H1 (cell line): Measurements from ENCODE around the gene MRGPRX2. TPM values are rescaled to one million over a fixed set of nuclear protein-coding genes. Genes with fewer than 3 reads are reported as not detected.

Experiments used
- CTCF ChIA-PET: fragments of 300-600 bp; sonication (Branson Sonifier 250); formaldehyde crosslinking; loops from one replicate; lab custom pipeline; 2021; ENCODE audit not compliant: partially characterized antibody; lab: Charles Lee
- POLR2A ChIA-PET: fragments of 300-600 bp; sonication (Branson Sonifier 250); formaldehyde crosslinking; loops from one replicate; lab custom pipeline; 2021; ENCODE audit warnings: inconsistent platforms; ENCODE audit not compliant: partially characterized antibody; lab: Charles Lee
- DNase-seq, 2 experiments: peaks; one replicate each; pipeline versions ENCODE4 v3.0.0 to v3.0.0-alpha.2; 2010 to 2022; ENCODE audit warnings: low spot score in 2 of 2, low read depth in 1 of 2, mixed read lengths in 1 of 2
- FAIRE-seq: peaks from 2 replicates; lab custom pipeline; 2011; peaks lifted over from hg19 to GRCh38; lab: Jason Lieb, UNC
- H2AFZ ChIP-seq: 2 replicates; pipeline ENCODE4 v1.8.1; 2012; ENCODE audit warnings: low read length, inconsistent platforms
- H2AK5ac ChIP-seq: 2 replicates; pipeline ENCODE4 v1.6.1; 2013; ENCODE audit warnings: low read depth, low read length
- H2BK120ac ChIP-seq: replicated peaks from 2 replicates; pipeline ENCODE3; 2013; ENCODE audit warnings: low read depth, low read length, inconsistent platforms
- H2BK12ac ChIP-seq: 2 replicates; pipeline ENCODE4 v1.6.1; 2013; ENCODE audit warnings: low read depth, low read length
- H2BK15ac ChIP-seq: 2 replicates; pipeline ENCODE4 v1.6.1; 2013; ENCODE audit warnings: low read length
- H2BK20ac ChIP-seq: 2 replicates; pipeline ENCODE4 v1.6.1; 2013; ENCODE audit warnings: low read length
- H2BK5ac ChIP-seq: 2 replicates; pipeline ENCODE4 v1.6.1; 2013; ENCODE audit warnings: low read depth, low read length
- H3K14ac ChIP-seq: 2 replicates; pipeline ENCODE4 v1.6.1; 2013; ENCODE audit warnings: inconsistent platforms; ENCODE audit not compliant: insufficient read length
- H3K18ac ChIP-seq: 2 replicates; pipeline ENCODE4 v1.6.1; 2013; ENCODE audit warnings: low read length; ENCODE audit errors: extremely low read depth
- H3K23ac ChIP-seq: 2 replicates; pipeline ENCODE4 v1.6.1; 2013; ENCODE audit warnings: inconsistent platforms; ENCODE audit not compliant: insufficient read length
- H3K23me2 ChIP-seq: 2 replicates; pipeline ENCODE4 v1.6.1; 2013; ENCODE audit warnings: low read depth, low read length
- H3K27ac ChIP-seq: 2 replicates; pipeline ENCODE4 v1.6.1; 2011; ENCODE audit warnings: low read depth, low read length, inconsistent platforms
- H3K27me3 ChIP-seq, 4 experiments: replicated peaks in 1 of 4; 1 replicate in 1 of 4; 2 replicates in 3 of 4; pipeline versions ENCODE4 v1.6.1 to v1.8.1; 2011 to 2013; ENCODE audit warnings: low read length in 3 of 4, mild to moderate bottlenecking in 3 of 4, inconsistent platforms in 2 of 4, mixed read lengths in 2 of 4, moderate library complexity in 1 of 4; ENCODE audit not compliant: control insufficient read depth in 3 of 4, insufficient read depth in 3 of 4; ENCODE audit errors: extremely low read depth in 1 of 4
- H3K36me3 ChIP-seq, 4 experiments: 2 replicates each; pipeline versions ENCODE4 v1.6.1 to v1.8.1; 2011 to 2013; ENCODE audit warnings: mild to moderate bottlenecking in 4 of 4, low read length in 3 of 4, moderate library complexity in 2 of 4, control low read depth in 1 of 4, inconsistent platforms in 1 of 4; ENCODE audit not compliant: insufficient read depth in 4 of 4, control insufficient read depth in 2 of 4
- H3K4ac ChIP-seq: replicated peaks from 2 replicates; pipeline ENCODE3; 2013; ENCODE audit warnings: low read length, low read depth, mixed read lengths, inconsistent platforms; ENCODE audit not compliant: insufficient read length
- H3K4me1 ChIP-seq, 4 experiments: replicated peaks in 1 of 4; 1 replicate in 1 of 4; 2 replicates in 3 of 4; pipeline versions ENCODE4 v1.6.1 to v1.8.1; 2011 to 2013; ENCODE audit warnings: low read length in 3 of 4, inconsistent platforms in 2 of 4, mixed read lengths in 1 of 4; ENCODE audit not compliant: insufficient read depth in 4 of 4, control insufficient read depth in 3 of 4
- H3K4me2 ChIP-seq, 2 experiments: 2 replicates each; pipeline versions ENCODE4 v1.6.1 to v1.8.1; 2011 to 2013; ENCODE audit warnings: low read depth in 2 of 2, low read length in 2 of 2, control low read depth in 1 of 2, inconsistent platforms in 1 of 2, mild to moderate bottlenecking in 1 of 2; ENCODE audit not compliant: insufficient read depth in 1 of 2
- H3K4me3 ChIP-seq, 4 experiments: fragments of 200-600, 300-600 bp in 1 of 4; sonication (generic), shearing (Covaris generic), sonication (Bioruptor Twin) in 1 of 4; 2 replicates each; pipeline versions ENCODE4 v1.5.1 to v1.8.1; 2011 to 2016; ENCODE audit warnings: low read length in 4 of 4, low read depth in 3 of 4, control low read depth in 2 of 4, inconsistent platforms in 2 of 4, mild to moderate bottlenecking in 2 of 4, mixed read lengths in 1 of 4, moderate library complexity in 1 of 4; ENCODE audit not compliant: insufficient read depth in 2 of 4; ENCODE audit errors: extremely low read depth in 1 of 4
- H3K56ac ChIP-seq: replicated peaks from 2 replicates; pipeline ENCODE3; 2013; ENCODE audit warnings: low read depth, mild to moderate bottlenecking, mixed read lengths, low read length, inconsistent platforms; ENCODE audit not compliant: insufficient read length
- H3K79me1 ChIP-seq: 2 replicates; pipeline ENCODE4 v1.6.1; 2013; ENCODE audit warnings: low read depth, low read length, control low read depth
- H3K79me2 ChIP-seq, 2 experiments: 2 replicates each; pipeline versions ENCODE4 v1.6.1 to v1.8.1; 2012 to 2013; ENCODE audit warnings: low read length in 2 of 2, mild to moderate bottlenecking in 2 of 2, inconsistent platforms in 1 of 2; ENCODE audit not compliant: insufficient read depth in 2 of 2, control insufficient read depth in 1 of 2
- H3K9ac ChIP-seq, 4 experiments: replicated peaks in 1 of 4; 1 replicate in 1 of 4; 2 replicates in 3 of 4; pipeline versions ENCODE4 v1.6.1 to v1.8.1; 2011 to 2013; ENCODE audit warnings: low read depth in 3 of 4, low read length in 3 of 4, control low read depth in 2 of 4, mild to moderate bottlenecking in 2 of 4, moderate library complexity in 2 of 4, inconsistent platforms in 1 of 4; ENCODE audit errors: extremely low read depth in 1 of 4
- H3K9me3 ChIP-seq, 2 experiments: 2 replicates each; pipeline versions ENCODE4 v1.6.1 to v1.8.1; 2012 to 2013; ENCODE audit warnings: mild to moderate bottlenecking in 2 of 2, moderate library complexity in 2 of 2, control low read depth in 1 of 2, inconsistent platforms in 1 of 2, low read depth in 1 of 2, low read length in 1 of 2, mixed read lengths in 1 of 2; ENCODE audit not compliant: insufficient read depth in 2 of 2
- H4K20me1 ChIP-seq, 2 experiments: replicated peaks in 1 of 2; 2 replicates each; pipeline versions ENCODE3 to v1.8.1; 2011 to 2013; ENCODE audit warnings: inconsistent platforms in 2 of 2, low read length in 2 of 2, mild to moderate bottlenecking in 1 of 2; ENCODE audit not compliant: insufficient read depth in 2 of 2, control insufficient read depth in 1 of 2
- H4K5ac ChIP-seq: 2 replicates; pipeline ENCODE4 v1.6.1; 2013; ENCODE audit warnings: low read length, low read depth, mixed read lengths, inconsistent platforms; ENCODE audit not compliant: insufficient read length
- H4K8ac ChIP-seq: 2 replicates; pipeline ENCODE4 v1.8.0; 2013; ENCODE audit warnings: mild to moderate bottlenecking, moderate library complexity, low read length, inconsistent platforms; ENCODE audit not compliant: insufficient read depth; ENCODE audit errors: extremely low read depth
- H4K91ac ChIP-seq: replicated peaks from 2 replicates; pipeline ENCODE3; 2013; ENCODE audit warnings: low read length, mixed read lengths, inconsistent platforms; ENCODE audit not compliant: insufficient read length
- TAF7 ChIP-seq: optimal IDR thresholded peaks from 2 replicates; pipeline ENCODE3; 2011; ENCODE audit warnings: low read depth, mild to moderate bottlenecking, inconsistent platforms, low read length, moderate library complexity, borderline replicate concordance
- polyA plus RNA-seq, 7 experiments: library from polyadenylated mRNA; depleted of rRNA in 3 of 7; stranded (reverse) in 5 of 7; unstranded in 2 of 7; fragments of >200 nt in 5 of 7; fragments of 200-250 nt in 2 of 7; gene quantifications; 1 replicate in 5 of 7; 2 replicates in 1 of 7; 4 replicates in 1 of 7; pipeline versions ENCODE4 v1.2.1 to v1.2.3, GENCODE V29; 2011 to 2013; ENCODE audit warnings: missing spikeins in 2 of 7, mixed read lengths in 2 of 7
- total RNA-seq: library from RNA; stranded (reverse); fragmentation: NEBNext Ultra II Directional; extraction: Animal tissue kit (Norgen Biotek cat#: 25700); gene quantifications from 2 replicates; pipeline ENCODE4 v1.2.1, GENCODE V29; 2021

Gene MRGPRX2
- total and polyA plus RNA-seq, 2 of the 8 experiments (the other 6 are each of a cell fraction or from before 2014, with no cell fraction given), result not detected

DNA sequence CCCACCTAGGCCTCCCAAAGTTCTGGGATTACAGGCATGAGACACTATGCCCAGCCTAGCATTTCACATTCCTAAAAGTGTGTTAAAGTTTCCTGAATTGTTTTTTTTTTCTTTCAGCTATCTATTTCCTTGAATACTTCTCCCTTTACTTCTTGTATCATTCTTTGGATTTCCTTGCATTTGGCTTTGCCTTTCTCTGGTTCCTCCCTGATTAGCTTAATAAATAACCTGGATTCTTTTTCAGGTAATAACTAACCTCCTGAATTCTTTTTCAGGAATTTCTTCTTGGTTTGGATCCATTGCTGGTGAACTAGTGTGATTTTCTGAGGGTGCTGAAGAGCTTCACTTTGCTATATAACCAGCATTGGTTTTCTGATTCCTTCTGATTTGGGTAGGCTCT is 47.9 kb downstream of the MRGPRX2 start:
- DNase-seq (no peak), FAIRE-seq (no peak)
- Histone ChIP-seq H2BK15ac (no peak overlapping the region), H2BK5ac (no peak overlapping the region), H3K14ac (no peak overlapping the region), H3K9me3 (no peaks in the 10 kb centered on the region), H3K23ac (no peak overlapping the region), H2BK12ac (no peak overlapping the region), H2BK120ac (no peak overlapping the region), H2AFZ (no peak overlapping the region), H4K8ac (no peak overlapping the region), H3K4me1 (no peaks in the 10 kb centered on the region), H3K27me3 (no peaks in the 10 kb centered on the region), H3K79me2 (no peaks in the 10 kb centered on the region), H4K20me1 (no peaks in the 10 kb centered on the region), H3K23me2 (no peaks in the 10 kb centered on the region), H3K4ac (no peak overlapping the region), H4K91ac (no peak overlapping the region), H2AK5ac (no peak overlapping the region), H3K18ac (no peak overlapping the region), H4K5ac (no peak overlapping the region), H3K36me3 (no peaks in the 10 kb centered on the region), H3K27ac (no peak overlapping the region), H2BK20ac (no peak overlapping the region), H3K56ac (no peak overlapping the region), H3K4me3 (no peak overlapping the region), H3K9ac (no peak overlapping the region), H3K4me2 (no peak overlapping the region), H3K79me1 (no peaks in the 10 kb centered on the region)
- ChIA-PET POLR2A (no interaction called here), CTCF (interaction anchor here (0.6 to 2.5 kb wide), 17 partner anchors 11 to 1128 kb away, joined by 3 to 9 read pairs (median 3); no protein-coding TSS in a partner anchor)
- TF ChIP-seq TAF7, result no peak

Other genes with a start within 250 kb of the MRGPRX2 start
- gene MRGPRX1, start 121.3 kb downstream of the MRGPRX2 start, total RNA-seq, result not detected in 2 replicates
- not detected in 2 replicates for gene MRGPRX1, start 121.3 kb downstream of the MRGPRX2 start, polyA plus RNA-seq (2011; rRNA removed)
- 21.4 and 24.1 TPM in 2 replicates for gene ZDHHC13, start 56.5 kb upstream of the MRGPRX2 start, total RNA-seq
- gene ZDHHC13, start 56.5 kb upstream of the MRGPRX2 start, polyA plus RNA-seq (2011; rRNA removed), result 11.9 and 22.4 TPM in 2 replicates
- not detected in 2 replicates for gene CSRP3, start 141.3 kb upstream of the MRGPRX2 start, total RNA-seq
- not detected in 2 replicates for gene CSRP3, start 141.3 kb upstream of the MRGPRX2 start, polyA plus RNA-seq (2011; rRNA removed)
- gene E2F8, start 180.2 kb upstream of the MRGPRX2 start, total RNA-seq, result 11.4 and 11.5 TPM in 2 replicates
- 3.8 and 5.4 TPM in 2 replicates for gene E2F8, start 180.2 kb upstream of the MRGPRX2 start, polyA plus RNA-seq (2011; rRNA removed)